ENCODE data around the gene RXRB.

The RXRB gene

DNA sequence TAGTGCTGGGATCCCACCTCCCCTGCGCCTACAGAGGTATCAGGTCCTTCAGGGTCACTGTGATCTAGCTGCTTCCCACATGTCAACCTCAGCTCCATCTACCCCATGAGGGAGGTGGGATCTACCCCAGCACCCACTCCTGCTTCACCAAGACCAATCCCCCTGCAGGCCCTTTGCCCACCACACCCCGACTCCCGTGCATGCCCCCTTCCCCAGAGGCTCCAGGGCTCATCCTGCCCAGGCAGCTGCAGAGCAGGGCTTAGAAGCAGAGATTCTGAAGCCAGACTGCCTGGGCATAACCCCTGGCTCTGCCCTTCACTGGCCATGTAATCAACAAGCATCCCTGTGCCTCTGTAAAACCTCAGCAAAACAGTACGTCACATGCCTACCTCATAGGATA is 25.7 kb downstream of the RXRB start:
- DNase-seq, result no peak

DNA sequence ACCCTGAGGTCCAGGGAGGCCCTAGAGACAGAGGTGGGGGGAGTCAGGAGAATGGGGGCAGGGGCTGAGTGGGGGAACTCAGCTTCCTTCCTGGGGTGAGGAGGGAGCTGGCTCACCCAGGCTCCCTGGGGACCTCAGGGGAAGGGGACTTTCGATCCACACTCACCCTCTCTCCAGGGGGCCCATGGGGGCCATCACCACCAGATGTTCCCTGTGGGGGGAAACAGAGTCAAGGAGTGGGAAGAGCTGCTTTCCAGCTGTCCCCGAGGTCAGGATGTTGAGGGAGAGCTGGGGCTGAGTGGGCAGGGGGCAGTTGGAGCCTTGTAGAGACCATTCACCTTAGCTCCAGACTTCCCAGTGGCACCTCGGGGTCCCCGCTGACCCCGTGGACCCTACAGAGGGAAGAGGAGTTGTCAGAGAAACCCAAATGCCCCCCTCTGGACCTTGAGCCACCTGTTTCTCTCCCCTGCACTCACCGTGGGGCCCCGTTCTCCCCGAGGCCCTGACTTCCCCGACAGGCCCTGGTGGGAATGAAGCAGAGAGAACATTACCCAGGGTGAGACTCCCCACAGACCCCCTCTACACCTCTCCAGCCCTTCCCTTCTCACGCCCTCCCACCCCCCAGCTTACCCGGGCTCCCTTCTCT is 26.8 kb downstream of the RXRB start:
- no peak for DNase-seq

DNA sequence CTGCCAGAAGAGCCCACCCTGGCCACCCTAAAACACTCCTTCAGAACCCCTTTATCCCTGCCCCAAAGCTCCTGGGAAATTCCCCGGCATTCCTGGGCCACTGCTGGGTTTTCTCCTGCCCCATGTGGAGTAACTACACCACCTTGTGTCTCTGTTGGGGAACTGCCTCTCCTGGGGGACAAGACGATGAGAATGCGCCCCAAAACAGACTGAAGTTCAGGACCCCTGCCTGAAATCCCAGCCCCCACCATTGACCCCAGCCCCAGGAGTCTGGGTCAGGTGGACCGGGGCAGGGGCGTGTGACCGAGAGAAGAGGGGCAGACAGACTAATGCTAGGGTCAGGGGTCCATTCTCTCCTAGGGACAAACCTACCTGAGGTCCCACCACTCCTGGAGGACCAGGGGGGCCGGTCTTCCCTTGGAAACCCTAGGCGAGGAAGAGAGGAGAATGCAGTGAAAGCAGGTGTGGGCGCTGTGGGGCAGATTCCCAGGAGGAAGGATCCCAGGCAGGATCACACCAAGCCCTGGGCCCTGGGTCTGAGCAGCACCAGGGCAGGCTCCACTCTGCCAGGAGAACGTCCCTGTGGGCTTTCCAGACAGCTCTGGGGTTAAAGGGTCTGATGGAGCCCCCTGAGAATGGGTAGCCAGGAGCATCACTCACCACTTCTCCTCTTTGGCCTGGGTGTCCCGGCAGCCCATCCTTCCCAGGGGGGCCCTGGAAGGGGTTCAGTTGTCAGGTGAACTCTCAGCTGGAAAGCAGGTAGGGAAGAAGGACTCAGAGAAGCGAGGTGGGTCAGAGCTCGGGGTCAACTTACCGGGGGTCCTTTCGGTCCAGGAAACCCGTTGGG is 27.6 kb downstream of the RXRB start:
- DNase-seq, result no peak

DNA sequence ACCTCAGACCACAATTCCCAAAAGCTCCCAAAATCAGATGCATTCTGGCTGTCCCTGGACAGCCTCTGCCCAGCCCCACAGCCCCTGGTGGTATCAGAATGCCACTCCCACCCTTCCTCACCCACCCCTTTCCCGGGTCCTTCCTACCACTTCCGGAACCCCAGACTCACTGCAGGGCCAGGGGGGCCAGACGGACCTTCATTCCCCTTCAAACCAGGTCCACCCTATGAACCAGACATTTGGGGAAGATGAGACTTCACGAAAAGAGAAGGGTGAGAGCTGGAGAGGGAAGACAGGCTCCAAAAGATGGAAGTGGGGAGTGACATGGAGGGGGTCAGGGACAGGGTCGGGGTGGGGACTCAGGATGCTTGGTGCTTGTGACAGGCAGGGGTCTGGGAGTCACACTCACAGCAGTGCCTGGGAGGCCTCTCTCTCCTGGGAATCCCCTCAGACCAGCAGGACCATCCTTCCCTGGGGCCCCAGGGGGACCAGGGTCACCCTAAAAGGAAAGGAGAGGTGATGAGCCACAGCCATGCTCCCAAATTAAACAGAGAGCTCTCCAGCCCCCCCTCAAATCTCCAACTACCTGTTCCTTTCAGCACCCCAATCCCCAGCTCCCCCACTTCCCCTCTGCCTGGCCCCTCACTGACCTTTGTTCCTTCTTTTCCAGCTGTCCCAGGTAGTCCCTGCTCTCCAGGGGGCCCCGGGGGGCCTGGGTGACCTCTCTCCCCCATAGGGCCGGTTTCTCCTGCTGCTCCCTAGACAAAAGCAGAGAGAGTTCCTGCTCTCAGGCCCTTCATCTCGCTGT is 28.4 kb downstream of the RXRB start:
- DNase-seq, result no peak

DNA sequence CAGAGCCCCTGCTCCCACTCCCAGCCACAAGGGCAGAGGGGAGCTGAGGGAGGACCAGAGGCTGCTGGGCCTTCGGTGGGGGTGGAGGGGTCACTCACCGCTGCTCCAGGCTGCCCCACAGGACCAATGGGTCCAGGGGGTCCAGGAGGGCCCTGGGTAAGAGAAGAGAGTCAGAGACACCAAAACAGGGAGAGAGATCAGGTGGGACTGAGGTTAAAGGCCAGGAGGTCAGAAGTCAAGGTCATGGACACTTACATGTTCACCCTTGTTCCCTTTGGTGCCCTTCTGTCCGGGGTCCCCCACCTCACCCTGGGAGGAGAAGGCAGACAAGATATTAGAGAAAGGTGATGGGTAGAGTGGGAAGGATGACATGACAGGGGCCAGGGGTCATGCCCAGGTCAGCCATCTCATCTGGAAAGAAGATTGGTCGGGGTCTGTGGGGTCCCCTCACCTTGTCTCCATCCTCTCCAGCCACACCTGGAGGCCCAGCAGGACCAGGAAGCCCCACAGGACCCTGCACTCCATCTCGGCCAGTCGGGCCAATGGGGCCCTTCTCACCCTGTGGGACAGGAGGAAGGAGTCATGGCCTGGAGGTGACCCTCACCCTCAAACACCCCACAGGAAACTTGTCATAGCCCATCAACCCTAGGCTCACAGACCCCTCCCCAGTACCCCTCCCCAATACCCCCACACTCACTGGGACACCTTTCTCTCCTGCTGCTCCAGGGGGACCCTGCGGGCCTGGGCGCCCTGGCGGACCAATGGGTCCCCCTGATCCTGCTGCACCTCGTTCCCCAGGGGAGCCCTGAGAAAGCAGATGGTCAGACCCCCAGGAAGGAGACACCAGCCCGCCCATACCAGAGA is 29.2 kb downstream of the RXRB start:
- no peak for DNase-seq

DNA sequence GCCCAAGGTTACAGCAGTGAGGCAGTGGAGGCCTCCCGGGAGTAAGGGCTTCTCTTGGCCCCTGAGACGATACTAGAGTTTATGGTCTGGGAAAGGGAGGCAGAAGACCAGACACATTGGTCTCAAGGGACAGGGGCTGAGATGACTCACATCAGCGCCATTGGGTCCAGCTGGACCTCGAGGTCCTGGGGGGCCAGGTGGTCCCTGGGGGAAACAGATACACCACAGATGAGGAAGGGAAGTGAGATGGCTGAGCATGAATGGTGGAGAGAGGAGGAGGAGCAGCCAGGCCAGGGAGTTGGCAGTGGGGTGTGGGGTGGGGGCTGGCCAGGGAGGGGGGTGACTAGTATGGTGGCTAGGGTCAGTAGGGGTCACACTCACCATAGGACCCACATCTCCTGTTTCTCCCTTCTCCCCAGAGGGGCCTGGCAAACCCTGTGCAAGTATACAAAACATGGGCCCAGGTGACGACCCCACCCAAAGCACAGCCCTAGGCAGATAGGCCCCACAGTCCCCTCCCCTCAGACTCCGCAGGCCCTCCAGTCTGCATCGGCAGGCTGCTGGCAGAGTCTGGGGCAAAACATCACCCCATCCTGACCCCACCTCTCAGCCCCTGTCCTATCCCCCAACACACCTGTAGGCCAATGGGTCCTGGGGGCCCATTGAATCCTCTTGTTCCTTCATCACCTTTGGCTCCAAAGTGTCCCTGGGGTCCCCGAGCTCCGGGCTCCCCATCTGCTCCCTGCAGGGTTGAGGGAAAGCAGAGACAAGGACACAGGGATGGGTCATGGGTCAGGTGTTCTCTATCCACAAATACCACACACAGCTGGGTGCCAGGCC is 30.1 kb downstream of the RXRB start:
- no peak for DNase-seq

DNA sequence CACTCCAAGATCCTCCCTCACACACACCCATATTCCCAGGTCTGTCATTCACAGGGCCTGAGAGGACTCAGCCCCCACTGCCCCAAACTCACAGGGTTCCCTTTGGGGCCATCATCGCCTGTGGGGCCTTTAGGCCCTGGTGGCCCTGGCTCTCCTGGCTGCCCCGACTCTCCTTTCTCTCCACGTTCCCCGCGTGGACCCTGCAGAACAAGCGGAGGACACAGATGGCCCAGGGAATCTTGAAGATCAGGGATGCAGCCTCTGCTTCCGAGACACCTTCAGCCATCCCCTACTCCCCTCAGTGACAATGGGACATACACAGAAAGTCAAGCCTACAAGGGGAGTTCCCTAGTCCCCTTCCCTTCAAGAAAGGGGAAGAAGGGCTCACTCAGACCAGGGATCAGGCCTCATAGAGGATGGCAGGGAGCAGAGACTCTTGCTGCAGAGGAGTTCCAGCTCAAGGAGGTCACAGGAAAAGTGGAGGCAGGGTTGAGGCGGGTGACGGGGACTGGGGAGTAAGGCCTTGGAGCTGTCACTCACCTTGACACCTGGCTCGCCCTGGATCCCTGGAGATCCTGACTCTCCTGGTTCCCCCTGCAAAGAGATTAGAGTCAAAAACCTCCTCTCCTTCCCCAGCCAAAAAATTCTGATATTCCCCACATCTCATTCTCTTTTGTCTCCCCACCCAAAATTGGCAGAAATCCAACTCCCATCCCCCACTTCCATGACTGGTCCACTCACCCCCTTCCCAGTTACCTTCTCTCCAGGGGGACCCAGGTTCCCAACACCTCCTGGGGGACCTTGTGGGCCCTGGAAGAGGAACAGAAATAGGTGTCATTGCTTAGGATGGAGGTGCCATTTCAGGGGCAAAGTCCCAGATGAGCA is 30.9 kb downstream of the RXRB start:
- no peak for DNase-seq

DNA sequence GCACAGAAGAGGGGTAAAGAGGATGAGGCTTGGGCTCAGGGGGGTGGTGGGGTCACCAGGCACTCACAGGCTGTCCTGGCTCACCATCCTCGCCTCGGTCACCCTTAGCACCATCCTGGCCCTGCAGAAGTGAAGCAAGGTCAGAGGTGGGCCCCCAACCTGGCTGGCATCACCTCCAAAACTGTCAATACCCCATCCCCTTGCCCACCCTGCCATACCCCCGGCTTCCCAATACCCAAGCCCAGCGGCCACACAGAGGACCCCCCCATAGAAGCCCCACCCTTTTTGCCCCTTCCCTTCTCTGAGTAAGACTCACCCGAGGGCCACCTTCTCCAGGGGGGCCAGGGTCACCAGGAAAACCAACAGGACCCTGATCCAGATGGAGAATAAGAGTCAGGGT is 31.8 kb downstream of the RXRB start:
- DNase-seq, result no peak

DNA sequence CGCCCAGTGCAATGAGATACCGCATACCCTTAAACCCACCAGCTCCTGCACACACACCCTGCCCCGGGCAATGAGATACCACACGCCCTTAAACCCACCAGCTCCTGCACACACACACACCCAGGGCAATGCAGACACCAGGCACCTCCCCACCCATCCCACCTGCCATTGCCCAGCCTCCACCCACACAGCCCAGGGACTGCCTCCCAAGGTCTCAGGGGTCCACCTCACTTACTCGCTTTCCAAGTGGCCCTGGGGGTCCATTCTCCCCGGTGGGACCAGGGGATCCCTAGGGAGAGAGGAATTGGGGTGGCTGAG is 32.2 kb downstream of the RXRB start:
- no peak for DNase-seq

DNA sequence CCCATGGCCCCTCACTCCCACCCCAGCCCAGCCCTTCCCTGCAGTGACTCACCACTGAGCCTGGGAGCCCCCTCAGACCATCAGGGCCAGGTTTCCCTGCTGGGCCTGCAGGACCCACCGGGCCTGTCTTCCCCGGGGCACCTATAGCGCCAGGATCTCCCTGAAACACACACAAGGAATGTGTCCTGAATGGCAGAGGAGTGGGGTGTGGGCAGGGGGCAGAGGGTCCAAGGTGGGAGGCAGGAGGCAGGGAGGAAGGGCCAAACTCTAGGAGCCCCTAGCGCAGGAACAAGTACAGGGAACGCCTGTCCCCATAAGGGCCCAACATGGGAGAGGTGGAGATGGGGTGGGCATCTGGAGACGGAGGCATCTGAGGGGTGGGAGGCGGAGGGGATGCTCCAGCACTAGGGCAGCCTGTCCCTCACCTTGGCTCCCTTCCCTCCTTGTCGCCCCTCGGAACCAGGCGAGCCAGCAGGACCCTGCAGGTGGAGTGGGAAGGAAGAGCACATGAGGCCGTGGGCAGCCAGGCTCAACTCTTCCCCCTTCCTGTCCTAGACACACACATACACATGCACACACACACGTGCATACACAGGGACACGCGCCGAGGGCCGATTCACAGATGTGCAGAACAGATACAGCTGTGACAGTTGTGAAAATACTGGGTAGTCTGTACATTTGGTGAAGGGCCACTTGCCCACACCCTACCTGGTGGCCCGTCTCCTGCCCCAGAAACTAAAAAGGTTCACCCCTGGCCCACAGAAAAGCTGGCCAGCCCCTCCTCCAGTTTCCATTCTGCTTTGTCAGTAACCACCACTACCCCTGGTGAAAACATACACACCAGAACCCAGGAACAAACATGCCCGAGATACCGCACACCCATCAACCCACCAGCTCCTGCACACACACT is 32.8 kb downstream of the RXRB start:
- DNase-seq, result no peak

DNA sequence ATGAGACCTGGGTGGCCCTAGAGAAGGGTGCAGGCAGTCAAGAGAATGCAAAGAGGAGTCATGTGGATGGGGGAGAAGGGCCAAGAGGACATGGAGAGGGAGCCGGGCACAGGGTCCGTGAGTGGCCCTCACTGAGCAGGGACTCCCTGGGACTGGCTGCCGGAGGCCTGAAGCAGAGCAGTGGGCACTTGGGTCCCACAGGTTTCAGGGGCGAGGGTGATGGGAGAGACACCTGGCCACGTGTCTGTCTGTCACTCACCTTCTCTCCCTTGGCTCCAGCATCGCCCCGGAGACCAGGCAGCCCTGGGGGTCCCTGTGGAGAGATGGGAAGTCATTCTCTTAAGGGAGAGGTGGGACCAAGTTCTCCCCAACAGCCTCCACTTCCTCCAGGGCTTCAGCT is 33.7 kb downstream of the RXRB start:
- DNase-seq, result no peak

DNA sequence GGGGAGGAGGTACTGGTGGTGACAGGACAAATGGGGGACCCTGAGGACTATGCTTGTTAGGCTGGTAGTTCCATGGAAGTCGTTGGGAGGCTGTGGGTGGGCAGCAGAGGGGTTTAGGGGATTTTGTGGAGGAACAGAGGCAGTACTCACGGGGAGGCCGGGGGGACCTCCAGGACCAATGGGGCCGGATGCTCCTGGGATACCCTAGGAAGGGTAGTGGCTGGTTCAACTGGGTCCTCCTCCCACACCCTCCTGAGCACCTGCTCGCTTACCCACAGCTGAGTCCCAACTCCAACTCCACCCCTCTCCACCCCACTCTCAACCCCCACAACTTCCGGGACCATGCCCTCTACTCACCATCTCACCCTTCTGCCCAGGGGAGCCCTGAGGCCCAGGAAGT is 34.1 kb downstream of the RXRB start:
- no peak for DNase-seq

DNA sequence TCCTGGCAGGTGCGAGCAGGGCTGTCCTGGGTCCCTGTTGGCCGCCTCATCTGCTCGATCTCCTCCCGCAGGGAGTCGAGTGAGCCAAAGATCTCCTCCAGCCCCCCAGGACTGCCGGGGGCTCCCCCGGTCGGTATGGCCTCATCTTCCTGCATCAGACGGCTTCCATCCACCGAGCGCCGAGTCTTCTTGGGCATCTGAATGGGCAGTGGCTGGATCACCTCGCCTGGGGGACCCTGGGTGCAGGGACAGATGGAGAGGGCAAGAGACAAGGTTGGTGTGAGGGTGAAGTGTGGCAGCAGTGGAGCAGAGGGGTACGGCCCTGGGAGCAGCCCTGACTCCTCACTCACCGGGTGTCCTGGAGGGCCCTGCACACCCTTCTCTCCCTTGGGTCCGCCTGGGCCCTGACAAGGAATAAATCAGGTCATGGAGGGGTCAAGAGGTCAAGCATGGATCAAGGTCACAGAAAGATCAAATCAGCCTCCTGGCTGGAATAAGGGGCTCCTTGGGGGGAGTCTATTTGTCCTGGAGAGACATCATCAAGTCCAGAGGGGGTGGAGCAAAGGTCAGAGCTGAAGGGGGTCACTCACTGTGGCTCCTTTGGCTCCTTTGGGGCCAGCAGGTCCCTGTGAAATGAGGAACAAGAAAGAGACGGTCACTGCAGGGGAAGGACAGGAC is 34.7 kb downstream of the RXRB start:
- no peak for DNase-seq

DNA sequence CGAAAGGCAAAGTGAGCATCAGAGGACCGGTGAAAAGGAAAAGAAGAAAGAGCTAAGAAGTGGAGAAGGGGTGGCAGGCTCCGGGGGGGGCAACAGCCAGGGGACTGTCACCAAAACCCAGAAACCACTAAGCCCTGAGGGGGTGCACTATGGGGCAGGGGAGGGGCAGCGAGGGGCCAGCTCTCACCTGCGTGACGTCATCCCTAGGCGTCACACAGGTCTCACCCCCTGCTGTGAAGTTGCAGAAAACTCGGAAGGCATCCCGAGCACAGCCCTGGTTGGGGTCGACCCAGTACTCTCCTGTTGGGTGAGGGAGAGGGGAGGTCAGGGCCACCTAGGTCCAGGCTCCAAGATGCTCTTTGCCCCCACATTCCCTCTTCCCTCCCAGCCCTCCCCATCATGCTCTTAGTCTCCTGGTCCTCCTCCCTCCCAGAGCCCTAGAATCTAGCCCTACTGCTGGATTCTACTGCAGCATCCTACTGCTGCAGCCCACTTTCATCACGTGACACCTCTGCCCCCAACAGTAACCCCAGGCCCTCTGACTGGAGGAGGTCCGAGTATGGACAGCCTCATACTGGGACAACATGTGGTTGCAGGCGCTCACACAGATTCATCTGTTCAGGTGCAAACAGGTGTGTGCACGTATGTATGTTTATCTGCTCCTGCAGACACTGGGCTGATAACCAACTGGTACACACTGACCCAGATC is 35.6 kb downstream of the RXRB start:
- no peak for DNase-seq

DNA sequence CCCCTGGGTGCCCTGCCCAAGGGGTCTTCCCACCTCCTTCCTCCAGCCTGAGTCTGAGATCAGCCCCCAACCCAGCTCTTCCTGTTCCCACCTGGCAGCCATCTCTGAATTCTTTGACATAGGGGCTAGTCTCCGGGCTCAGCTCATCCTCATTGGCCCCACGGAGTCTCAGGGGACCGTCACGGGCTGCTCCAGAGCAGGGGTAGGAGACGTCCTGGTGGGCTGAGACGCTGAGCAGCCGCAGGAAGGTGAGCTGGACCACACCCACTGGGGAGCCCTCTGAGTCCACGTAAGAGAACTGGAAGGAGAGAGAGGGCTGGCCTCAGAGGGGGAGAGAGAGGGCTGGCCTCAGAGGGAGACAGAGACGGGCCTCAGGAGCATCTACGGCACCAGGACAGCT is 36.3 kb downstream of the RXRB start:
- DNase-seq, result no peak

DNA sequence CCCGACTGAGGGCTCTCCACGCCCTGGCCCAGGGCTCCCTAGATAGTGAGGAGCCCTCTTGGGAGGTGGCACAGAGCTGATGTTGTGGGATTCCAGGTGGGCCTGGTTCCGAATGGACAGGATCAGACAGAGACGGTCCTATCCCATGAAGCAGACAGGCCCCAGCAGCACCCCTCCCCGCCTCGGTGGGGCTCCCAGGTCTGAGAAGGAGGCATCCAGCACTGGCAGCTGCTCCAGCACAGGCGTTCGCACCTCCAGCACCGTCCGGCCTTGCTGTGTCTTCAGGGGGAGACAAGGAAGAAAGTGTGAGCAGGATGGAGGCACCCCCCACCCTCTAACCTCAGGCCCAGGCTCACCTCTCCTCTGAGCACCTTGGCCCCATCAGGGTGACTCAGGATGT is 36.9 kb downstream of the RXRB start:
- no peak for DNase-seq

DNA sequence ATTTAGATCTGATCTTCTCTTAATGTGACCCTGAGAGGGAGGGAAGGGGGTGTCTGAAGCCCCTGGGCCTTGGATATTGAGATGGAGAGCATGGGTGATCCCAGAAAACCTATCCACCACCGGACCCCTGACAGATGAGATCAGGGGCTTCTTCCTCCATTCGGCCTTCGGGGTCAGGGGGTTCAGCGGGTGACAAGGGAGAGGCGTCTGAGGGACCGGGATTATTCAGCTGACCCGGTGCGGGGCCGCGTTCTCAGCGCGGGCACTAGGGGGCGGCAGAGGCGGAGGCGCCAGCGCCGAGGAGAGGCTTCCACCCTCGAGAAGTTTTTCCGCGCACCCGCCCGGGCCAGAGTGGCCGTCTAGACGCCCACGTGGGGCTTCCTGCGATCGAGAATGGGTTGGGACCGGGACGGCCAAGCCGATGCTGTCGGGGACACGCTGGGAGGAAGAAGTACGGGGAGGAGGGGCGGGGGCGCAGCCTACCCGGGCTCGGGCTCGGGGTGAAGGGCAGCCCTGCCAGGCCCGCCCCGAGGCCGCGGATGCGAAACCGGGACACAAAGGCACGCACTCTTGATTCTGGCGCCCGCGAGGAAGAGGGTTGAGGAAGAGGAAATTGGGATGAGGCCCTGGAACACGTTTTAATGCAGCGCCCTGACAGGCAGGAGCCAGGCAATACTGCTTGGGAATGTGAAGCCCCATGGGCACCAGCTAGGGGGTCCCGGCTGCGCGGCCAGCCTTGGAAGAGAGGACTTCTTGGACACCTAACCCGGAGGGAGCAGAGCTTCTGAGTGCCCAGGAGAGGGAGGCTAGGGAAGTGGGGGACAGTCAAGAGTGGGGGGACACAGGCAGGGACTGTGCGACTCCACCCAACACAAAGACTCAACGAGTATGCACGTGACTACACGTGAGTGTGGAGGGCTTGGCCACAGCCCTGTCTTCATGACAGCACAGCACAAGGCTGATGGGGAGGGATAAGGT is 38.8 kb downstream of the RXRB start:
- peak; percentile 33 to 49 for DNase-seq

Measured in SHP77 (cell line).